Measurements from ENCODE around the gene AMHR2.

Gene AMHR2

GRCh38 chr12:53452159-53453077 is 28.8 kb downstream of the AMHR2 start (continued):
- TF ChIP-seq, protein P1, sequence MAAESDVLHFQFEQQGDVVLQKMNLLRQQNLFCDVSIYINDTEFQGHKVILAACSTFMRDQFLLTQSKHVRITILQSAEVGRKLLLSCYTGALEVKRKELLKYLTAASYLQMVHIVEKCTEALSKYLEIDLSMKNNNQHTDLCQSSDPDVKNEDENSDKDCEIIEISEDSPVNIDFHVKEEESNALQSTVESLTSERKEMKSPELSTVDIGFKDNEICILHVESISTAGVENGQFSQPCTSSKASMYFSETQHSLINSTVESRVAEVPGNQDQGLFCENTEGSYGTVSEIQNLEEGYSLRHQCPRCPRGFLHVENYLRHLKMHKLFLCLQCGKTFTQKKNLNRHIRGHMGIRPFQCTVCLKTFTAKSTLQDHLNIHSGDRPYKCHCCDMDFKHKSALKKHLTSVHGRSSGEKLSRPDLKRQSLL (tag by site-specific recombination; IDR thresholded peaks at IDR 0.05), result 0 out of 2 replicates have a peak, but pooled peaks have one; percentile 11
- TF ChIP-seq, protein P2, sequence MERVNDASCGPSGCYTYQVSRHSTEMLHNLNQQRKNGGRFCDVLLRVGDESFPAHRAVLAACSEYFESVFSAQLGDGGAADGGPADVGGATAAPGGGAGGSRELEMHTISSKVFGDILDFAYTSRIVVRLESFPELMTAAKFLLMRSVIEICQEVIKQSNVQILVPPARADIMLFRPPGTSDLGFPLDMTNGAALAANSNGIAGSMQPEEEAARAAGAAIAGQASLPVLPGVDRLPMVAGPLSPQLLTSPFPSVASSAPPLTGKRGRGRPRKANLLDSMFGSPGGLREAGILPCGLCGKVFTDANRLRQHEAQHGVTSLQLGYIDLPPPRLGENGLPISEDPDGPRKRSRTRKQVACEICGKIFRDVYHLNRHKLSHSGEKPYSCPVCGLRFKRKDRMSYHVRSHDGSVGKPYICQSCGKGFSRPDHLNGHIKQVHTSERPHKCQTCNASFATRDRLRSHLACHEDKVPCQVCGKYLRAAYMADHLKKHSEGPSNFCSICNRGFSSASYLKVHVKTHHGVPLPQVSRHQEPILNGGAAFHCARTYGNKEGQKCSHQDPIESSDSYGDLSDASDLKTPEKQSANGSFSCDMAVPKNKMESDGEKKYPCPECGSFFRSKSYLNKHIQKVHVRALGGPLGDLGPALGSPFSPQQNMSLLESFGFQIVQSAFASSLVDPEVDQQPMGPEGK (tag by site-specific recombination; IDR thresholded peaks at IDR 0.05), result peak; percentile 88
- peak; percentile 70 for TF ChIP-seq YY1 (tag by site-specific recombination; IDR thresholded peaks at IDR 0.05)
- peak; percentile 97 for TF ChIP-seq GLIS2 (tag by site-specific recombination; IDR thresholded peaks at IDR 0.05)
- TF ChIP-seq ZNF473 (tag by site-specific recombination; IDR thresholded peaks at IDR 0.05), result peak; percentile 69; the same call in 1 of the 2 replicates
- TF ChIP-seq HIC1 (tag by site-specific recombination; IDR thresholded peaks at IDR 0.05), result peak; percentile 65; the same call in 1 of the 2 replicates
- no peak for TF ChIP-seq ZNF664 (tag by site-specific recombination; IDR thresholded peaks at IDR 0.05)
- peak; percentile 86 for TF ChIP-seq BCL11B (tag by site-specific recombination; IDR thresholded peaks at IDR 0.05; ENCODE audit: low read depth)
- no peak for TF ChIP-seq ZNF362 (tag by site-specific recombination; IDR thresholded peaks at IDR 0.05)
- no peak for TF ChIP-seq ZNF785 (tag by site-specific recombination; IDR thresholded peaks at IDR 0.05)
- peak; percentile 95 for TF ChIP-seq ZNF335 (tag by site-specific recombination; conservative IDR thresholded peaks at IDR 0.05)
- TF ChIP-seq ZNF341 (tag by site-specific recombination; IDR thresholded peaks at IDR 0.05; ENCODE audit: low read depth), result peak; percentile 80
- TF ChIP-seq ZBTB21 (tag by site-specific recombination; IDR thresholded peaks at IDR 0.05), result 0 out of 2 replicates have a peak, but pooled peaks have one; percentile 11
- TF ChIP-seq ZFP37 (tag by site-specific recombination; IDR thresholded peaks at IDR 0.05), result peak; percentile 83
- TF ChIP-seq ZNF561 (tag by site-specific recombination; IDR thresholded peaks at IDR 0.05; ENCODE audit: borderline replicate concordance), result peak; percentile 97
- no peak for TF ChIP-seq ZNF10 (tag by site-specific recombination; IDR thresholded peaks at IDR 0.05)
- no peak for TF ChIP-seq ZNF658 (tag by site-specific recombination; IDR thresholded peaks at IDR 0.05)
- TF ChIP-seq, protein P3, sequence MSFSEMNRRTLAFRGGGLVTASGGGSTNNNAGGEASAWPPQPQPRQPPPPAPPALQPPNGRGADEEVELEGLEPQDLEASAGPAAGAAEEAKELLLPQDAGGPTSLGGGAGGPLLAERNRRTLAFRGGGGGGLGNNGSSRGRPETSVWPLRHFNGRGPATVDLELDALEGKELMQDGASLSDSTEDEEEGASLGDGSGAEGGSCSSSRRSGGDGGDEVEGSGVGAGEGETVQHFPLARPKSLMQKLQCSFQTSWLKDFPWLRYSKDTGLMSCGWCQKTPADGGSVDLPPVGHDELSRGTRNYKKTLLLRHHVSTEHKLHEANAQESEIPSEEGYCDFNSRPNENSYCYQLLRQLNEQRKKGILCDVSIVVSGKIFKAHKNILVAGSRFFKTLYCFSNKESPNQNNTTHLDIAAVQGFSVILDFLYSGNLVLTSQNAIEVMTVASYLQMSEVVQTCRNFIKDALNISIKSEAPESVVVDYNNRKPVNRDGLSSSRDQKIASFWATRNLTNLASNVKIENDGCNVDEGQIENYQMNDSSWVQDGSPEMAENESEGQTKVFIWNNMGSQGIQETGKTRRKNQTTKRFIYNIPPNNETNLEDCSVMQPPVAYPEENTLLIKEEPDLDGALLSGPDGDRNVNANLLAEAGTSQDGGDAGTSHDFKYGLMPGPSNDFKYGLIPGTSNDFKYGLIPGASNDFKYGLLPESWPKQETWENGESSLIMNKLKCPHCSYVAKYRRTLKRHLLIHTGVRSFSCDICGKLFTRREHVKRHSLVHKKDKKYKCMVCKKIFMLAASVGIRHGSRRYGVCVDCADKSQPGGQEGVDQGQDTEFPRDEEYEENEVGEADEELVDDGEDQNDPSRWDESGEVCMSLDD (tag by site-specific recombination; IDR thresholded peaks at IDR 0.05), result peak; percentile 83
- TF ChIP-seq KLF17 (tag by site-specific recombination; IDR thresholded peaks at IDR 0.05), result peak; percentile 96
- TF ChIP-seq ZNF433 (tag by site-specific recombination; IDR thresholded peaks at IDR 0.05; ENCODE audit: low read depth), result 0 out of 2 replicates have a peak, but pooled peaks have one; percentile 7
- TF ChIP-seq ZNF513 (tag by site-specific recombination; IDR thresholded peaks at IDR 0.05), result peak; percentile 24; the same call in 1 of the 2 replicates
- TF ChIP-seq TRIM28 (IDR thresholded peaks at IDR 0.05; ENCODE audit: borderline replicate concordance, low read length), result no peak
- TF ChIP-seq ZNF423 (tag by site-specific recombination; IDR thresholded peaks at IDR 0.05), result peak; percentile 72
- TF ChIP-seq ZSCAN16 (tag by site-specific recombination; IDR thresholded peaks at IDR 0.05), result peak; percentile 46; the same call in 1 of the 2 replicates
- peak; percentile 73 for TF ChIP-seq EGR2 (tag by site-specific recombination; IDR thresholded peaks at IDR 0.05; ENCODE audit: low read depth)
- TF ChIP-seq ZBTB8A (tag by site-specific recombination; IDR thresholded peaks at IDR 0.05), result peak; percentile 90
- TF ChIP-seq ZNF654 (tag by site-specific recombination; IDR thresholded peaks at IDR 0.05; ENCODE audit: low read depth), result no peak

Measured in HEK293 (cell line).